Gastrocnemius medialis (tissue), 4 donors: Measurements from ENCODE around the gene EPHB4.

ENCODE experiments used
- POLR2A ChIP-seq, 2 donors: fragments of 450-650 bp; IDR thresholded peaks; one replicate each; pipeline ENCODE4 v1.6.1; 2017; ENCODE audit warnings: antibody characterized with exemption in 2 of 2, mild to moderate bottlenecking in 2 of 2, moderate library complexity in 2 of 2
- TF ChIP-seq, protein P1 (sequence below), 5 experiments: fragments of 450-650 bp in 3 of 5; fragments of 200-600 bp in 2 of 5; sonication (generic) in 2 of 5; IDR thresholded peaks in 4 of 5; conservative IDR thresholded peaks in 1 of 5; 1 replicate in 4 of 5; 2 replicates in 1 of 5; pipeline ENCODE4 v1.5.1; 2016 to 2019; ENCODE audit warnings: antibody characterized with exemption in 5 of 5, mild to moderate bottlenecking in 3 of 5, moderate library complexity in 3 of 5

DNA sequence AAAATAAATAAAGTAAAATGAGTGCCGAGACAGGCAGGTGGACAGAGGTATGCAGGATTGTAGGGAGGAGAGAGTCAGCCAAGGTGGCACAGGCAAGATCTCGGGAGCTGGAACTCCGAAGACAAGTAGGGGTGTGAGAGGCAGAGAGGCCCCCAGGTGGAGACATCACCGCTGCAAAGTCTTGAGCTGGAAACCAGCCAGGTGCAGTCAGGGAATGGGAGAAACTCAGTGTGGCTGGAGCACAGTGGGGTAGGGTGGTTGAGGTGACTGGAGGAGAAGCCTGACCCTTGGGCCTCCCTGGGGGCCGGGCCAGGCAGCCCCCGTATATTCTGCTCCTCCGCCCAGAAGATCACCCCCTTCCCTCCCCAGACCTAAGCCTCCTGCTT lies 4.2 kb downstream of the EPHB4 start:
- TF ChIP-seq, protein P1, sequence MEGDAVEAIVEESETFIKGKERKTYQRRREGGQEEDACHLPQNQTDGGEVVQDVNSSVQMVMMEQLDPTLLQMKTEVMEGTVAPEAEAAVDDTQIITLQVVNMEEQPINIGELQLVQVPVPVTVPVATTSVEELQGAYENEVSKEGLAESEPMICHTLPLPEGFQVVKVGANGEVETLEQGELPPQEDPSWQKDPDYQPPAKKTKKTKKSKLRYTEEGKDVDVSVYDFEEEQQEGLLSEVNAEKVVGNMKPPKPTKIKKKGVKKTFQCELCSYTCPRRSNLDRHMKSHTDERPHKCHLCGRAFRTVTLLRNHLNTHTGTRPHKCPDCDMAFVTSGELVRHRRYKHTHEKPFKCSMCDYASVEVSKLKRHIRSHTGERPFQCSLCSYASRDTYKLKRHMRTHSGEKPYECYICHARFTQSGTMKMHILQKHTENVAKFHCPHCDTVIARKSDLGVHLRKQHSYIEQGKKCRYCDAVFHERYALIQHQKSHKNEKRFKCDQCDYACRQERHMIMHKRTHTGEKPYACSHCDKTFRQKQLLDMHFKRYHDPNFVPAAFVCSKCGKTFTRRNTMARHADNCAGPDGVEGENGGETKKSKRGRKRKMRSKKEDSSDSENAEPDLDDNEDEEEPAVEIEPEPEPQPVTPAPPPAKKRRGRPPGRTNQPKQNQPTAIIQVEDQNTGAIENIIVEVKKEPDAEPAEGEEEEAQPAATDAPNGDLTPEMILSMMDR (IDR thresholded peaks at IDR 0.05 in 4 of 5, conservative IDR thresholded peaks at IDR 0.05 in 1 of 5) = no peak
- no peak for TF ChIP-seq POLR2A (IDR thresholded peaks at IDR 0.05)
